SK-N-SH (cell line): ENCODE measurements around the gene B4GALT6. TPM values are rescaled to one million over a fixed set of nuclear protein-coding genes. Genes with fewer than 3 reads are reported as not detected.

Experiments used
- CTCF ChIA-PET: fragments of 300-600, 350-600 bp; formaldehyde crosslinking; extraction: SDS; loops from one replicate; lab custom pipeline; 2021; lab: Yijun Ruan, JAX
- POLR2A ChIA-PET: fragments of 350-600 bp; sonication (Branson Sonifier 250); formaldehyde crosslinking; extraction: SDS; loops from one replicate; lab custom pipeline; 2020; ENCODE audit warnings: antibody characterized with exemption, inconsistent platforms; lab: Yijun Ruan, JAX
- DNase-seq: peaks from one replicate; pipeline ENCODE4 v3.0.0; 2012
- H2AFZ ChIP-seq: fragments of 200-600 bp; sonication (generic); 2 replicates; pipeline ENCODE4 v1.8.1; 2016; ENCODE audit warnings: antibody characterized with exemption, mild to moderate bottlenecking, low read depth
- H3F3A ChIP-seq: fragments of 200-600 bp; sonication (generic); replicated peaks from 2 replicates; pipeline ENCODE3; 2016; ENCODE audit warnings: antibody characterized with exemption, mild to moderate bottlenecking; ENCODE audit not compliant: insufficient read depth
- H3K27ac ChIP-seq, 2 experiments: fragments of 200-500 bp in 1 of 2; fragments of 200-600 bp in 1 of 2; sonication (Bioruptor generic) in 1 of 2; sonication (generic), shearing (Covaris generic) in 1 of 2; 2 replicates each; pipeline versions ENCODE4 v1.5.1 to v1.6.1; 2014 to 2016; ENCODE audit warnings: low read depth in 2 of 2, inconsistent platforms in 1 of 2, low read length in 1 of 2, mild to moderate bottlenecking in 1 of 2, mixed read lengths in 1 of 2
- H3K27me3 ChIP-seq: fragments of 200-600 bp; sonication (generic), shearing (Covaris generic); 2 replicates; pipeline ENCODE4 v1.6.1; 2016; ENCODE audit warnings: mixed run types; ENCODE audit not compliant: insufficient read depth
- H3K36me3 ChIP-seq, 2 experiments: fragments of 200-500 bp in 1 of 2; fragments of 200-600 bp in 1 of 2; sonication (Bioruptor generic) in 1 of 2; sonication (generic) in 1 of 2; replicated peaks in 1 of 2; 2 replicates each; pipeline versions ENCODE3 to v1.5.1; 2014 to 2016; ENCODE audit warnings: low read length in 1 of 2, mild to moderate bottlenecking in 1 of 2; ENCODE audit not compliant: insufficient read depth in 2 of 2, control insufficient read depth in 1 of 2
- H3K4me1 ChIP-seq, 2 experiments: fragments of 200-500 bp in 1 of 2; fragments of 200-600 bp in 1 of 2; sonication (Bioruptor generic) in 1 of 2; sonication (generic), shearing (Covaris generic) in 1 of 2; 2 replicates each; pipeline versions ENCODE4 v1.5.1 to v1.6.1; 2014 to 2016; ENCODE audit warnings: low read depth in 1 of 2, low read length in 1 of 2, mixed run types in 1 of 2; ENCODE audit not compliant: insufficient read depth in 2 of 2, control insufficient read depth in 1 of 2
- H3K4me2 ChIP-seq: fragments of 200-600 bp; sonication (generic), shearing (Covaris generic); 2 replicates; pipeline ENCODE4 v1.6.1; 2017; ENCODE audit warnings: mixed run types
- H3K4me3 ChIP-seq, 2 experiments: fragments of 200-500 bp in 1 of 2; fragments of 200-600 bp in 1 of 2; sonication (Bioruptor generic) in 1 of 2; sonication (generic), shearing (Covaris generic) in 1 of 2; 2 replicates each; pipeline versions ENCODE4 v1.5.1 to v1.8.1; 2014 to 2016; ENCODE audit warnings: low read depth in 2 of 2, inconsistent platforms in 1 of 2, low read length in 1 of 2, mild to moderate bottlenecking in 1 of 2, mixed read lengths in 1 of 2, moderate library complexity in 1 of 2
- H3K79me2 ChIP-seq: fragments of 200-600 bp; sonication (generic); 2 replicates; pipeline ENCODE4 v1.8.1; 2017; ENCODE audit warnings: mild to moderate bottlenecking; ENCODE audit not compliant: insufficient read depth
- H3K9ac ChIP-seq: fragments of 200-600 bp; sonication (generic); 2 replicates; pipeline ENCODE4 v1.6.1; 2017; ENCODE audit warnings: mixed run types
- H3K9me2 ChIP-seq: fragments of 200-600 bp; sonication (generic); 2 replicates; pipeline ENCODE4 v1.6.1; 2017; ENCODE audit warnings: mixed run types
- H3K9me3 ChIP-seq: fragments of 200-600 bp; sonication (generic); 2 replicates; pipeline ENCODE4 v1.6.1; 2017; ENCODE audit warnings: mixed run types, mild to moderate bottlenecking, moderate library complexity
- H4K20me1 ChIP-seq: fragments of 200-600 bp; sonication (generic); 2 replicates; pipeline ENCODE4 v1.6.1; 2017; ENCODE audit warnings: mild to moderate bottlenecking, mixed run types; ENCODE audit not compliant: insufficient read depth
- CHD2 ChIP-seq: fragments of 150-350 bp; IDR thresholded peaks from 2 replicates; pipeline ENCODE4 v1.6.1; 2018; ENCODE audit warnings: low read length; ENCODE audit not compliant: partially characterized antibody
- ELF1 ChIP-seq: IDR thresholded peaks from 2 replicates; pipeline ENCODE4 v1.4.0; 2012
- EZH2phosphoT487 ChIP-seq: fragments of 200-600 bp; sonication (generic); IDR thresholded peaks from 2 replicates; pipeline ENCODE4 v1.6.1; 2017; ENCODE audit warnings: low read depth, mixed run types, mild to moderate bottlenecking, antibody characterized with exemption, moderate library complexity, borderline replicate concordance
- FOXJ3 ChIP-seq: sonication (generic); formaldehyde crosslinking; IDR thresholded peaks from 2 replicates; pipeline ENCODE4 v1.5.1; 2020; ENCODE audit warnings: mild to moderate bottlenecking, missing genetic modification reagents
- FOXM1 ChIP-seq: IDR thresholded peaks from 2 replicates; pipeline ENCODE4 v1.4.0; 2012; ENCODE audit warnings: low read depth, mild to moderate bottlenecking
- GABPA ChIP-seq: IDR thresholded peaks from 2 replicates; pipeline ENCODE4 v1.4.0; 2012; ENCODE audit warnings: low read depth, mild to moderate bottlenecking
- IRF3 ChIP-seq: fragments of 150-350 bp; IDR thresholded peaks from 2 replicates; pipeline ENCODE4 v1.6.1; 2016; ENCODE audit warnings: mild to moderate bottlenecking, low read depth, low read length
- JUND ChIP-seq: IDR thresholded peaks from 2 replicates; pipeline ENCODE4 v1.4.0; 2012
- NRF1 ChIP-seq: IDR thresholded peaks from 2 replicates; pipeline ENCODE4 v1.6.1; 2012; ENCODE audit warnings: low read depth, mild to moderate bottlenecking, low read length
- PBX3 ChIP-seq: IDR thresholded peaks from 2 replicates; pipeline ENCODE4; 2012
- POLR2AphosphoS5 ChIP-seq: IDR thresholded peaks from 2 replicates; pipeline ENCODE4 v1.6.1; 2012; ENCODE audit warnings: low read depth, low read length
- RAD21 ChIP-seq: IDR thresholded peaks from 2 replicates; pipeline ENCODE4 v1.6.1; 2012; ENCODE audit warnings: mild to moderate bottlenecking, low read length
- RFX5 ChIP-seq: IDR thresholded peaks from 2 replicates; pipeline ENCODE4 v1.6.1; 2012; ENCODE audit warnings: mild to moderate bottlenecking, improper control_type of control experiment, low read length
- RXRA ChIP-seq: IDR thresholded peaks from 2 replicates; pipeline ENCODE4 v1.4.0; 2012; ENCODE audit warnings: low read depth, mild to moderate bottlenecking, borderline replicate concordance
- SIN3A ChIP-seq: IDR thresholded peaks from 2 replicates; pipeline ENCODE4 v1.6.1; 2012; ENCODE audit warnings: low read depth, mild to moderate bottlenecking, low read length, moderate library complexity, borderline replicate concordance
- SMC3 ChIP-seq: IDR thresholded peaks from 2 replicates; pipeline ENCODE4 v1.6.1; 2012; ENCODE audit warnings: low read depth, low read length, improper control_type of control experiment
- TAF1 ChIP-seq: IDR thresholded peaks from 2 replicates; pipeline ENCODE4 v1.6.1; 2012; ENCODE audit warnings: low read depth, mild to moderate bottlenecking, low read length, moderate library complexity, borderline replicate concordance
- TEAD4 ChIP-seq: IDR thresholded peaks from 2 replicates; pipeline ENCODE4 v1.4.0; 2012; ENCODE audit warnings: mild to moderate bottlenecking, borderline replicate concordance; ENCODE audit not compliant: insufficient read depth
- USF2 ChIP-seq: fragments of 150-350 bp; IDR thresholded peaks from 2 replicates; pipeline ENCODE4 v1.6.1; 2017; ENCODE audit warnings: antibody characterized with exemption, low read length, low read depth, borderline replicate concordance
- ZBTB33 ChIP-seq: IDR thresholded peaks from 2 replicates; pipeline ENCODE4 v1.4.0; 2012; ENCODE audit warnings: low read depth, borderline replicate concordance
- polyA plus RNA-seq, 3 experiments: library from polyadenylated mRNA; depleted of rRNA; stranded (reverse); fragments of >200 nt; gene quantifications; 2 replicates each; pipeline ENCODE4 v1.2.3, GENCODE V29; 2012

The B4GALT6 gene
- polyA plus RNA-seq, 1 of the 3 experiments (the other 2 are of a cell fraction), result 3.1 TPM

GRCh38 chr18:31619291-31619690 lies 65.1 kb downstream of the B4GALT6 start:
- Histone ChIP-seq H3K36me3 (no peaks in the 10 kb centered on the region), H3F3A (no peaks in the 10 kb centered on the region), H3K9me3 (no peaks in the 10 kb centered on the region), H4K20me1 (no peaks in the 10 kb centered on the region), H3K27ac (no peak overlapping the region), H3K27me3 (no peaks in the 10 kb centered on the region), H3K4me3 (no peak overlapping the region), H2AFZ (no peak overlapping the region), H3K79me2 (no peaks in the 10 kb centered on the region), H3K9me2 (no peaks in the 10 kb centered on the region), H3K4me1 (no peaks in the 10 kb centered on the region; a peak in 1 of 4 replicates), H3K9ac (no peak overlapping the region), H3K4me2 (no peak overlapping the region)
- TF ChIP-seq SMC3, result no peak
- TF ChIP-seq ELF1, result no peak
- no peak for TF ChIP-seq TEAD4
- no peak for TF ChIP-seq GABPA
- no peak for TF ChIP-seq IRF3
- no peak for TF ChIP-seq PBX3
- TF ChIP-seq TAF1, result no peak
- TF ChIP-seq ZBTB33, result no peak
- TF ChIP-seq FOXJ3, result no peak
- no peak for TF ChIP-seq RAD21
- no peak for TF ChIP-seq SIN3A
- no peak for TF ChIP-seq RXRA
- TF ChIP-seq RFX5, result no peak
- TF ChIP-seq FOXM1, result no peak
- TF ChIP-seq JUND, result no peak
- no peak for TF ChIP-seq EZH2phosphoT487
- no peak for TF ChIP-seq CHD2
- no peak for TF ChIP-seq NRF1
- no peak for TF ChIP-seq USF2
- no peak for TF ChIP-seq POLR2AphosphoS5
- POLR2A ChIA-PET, result no interaction called here
- no peak for DNase-seq
- CTCF ChIA-PET, result no interaction called here
